ENCODE data around the gene REEP3.

Gene REEP3

DNA sequence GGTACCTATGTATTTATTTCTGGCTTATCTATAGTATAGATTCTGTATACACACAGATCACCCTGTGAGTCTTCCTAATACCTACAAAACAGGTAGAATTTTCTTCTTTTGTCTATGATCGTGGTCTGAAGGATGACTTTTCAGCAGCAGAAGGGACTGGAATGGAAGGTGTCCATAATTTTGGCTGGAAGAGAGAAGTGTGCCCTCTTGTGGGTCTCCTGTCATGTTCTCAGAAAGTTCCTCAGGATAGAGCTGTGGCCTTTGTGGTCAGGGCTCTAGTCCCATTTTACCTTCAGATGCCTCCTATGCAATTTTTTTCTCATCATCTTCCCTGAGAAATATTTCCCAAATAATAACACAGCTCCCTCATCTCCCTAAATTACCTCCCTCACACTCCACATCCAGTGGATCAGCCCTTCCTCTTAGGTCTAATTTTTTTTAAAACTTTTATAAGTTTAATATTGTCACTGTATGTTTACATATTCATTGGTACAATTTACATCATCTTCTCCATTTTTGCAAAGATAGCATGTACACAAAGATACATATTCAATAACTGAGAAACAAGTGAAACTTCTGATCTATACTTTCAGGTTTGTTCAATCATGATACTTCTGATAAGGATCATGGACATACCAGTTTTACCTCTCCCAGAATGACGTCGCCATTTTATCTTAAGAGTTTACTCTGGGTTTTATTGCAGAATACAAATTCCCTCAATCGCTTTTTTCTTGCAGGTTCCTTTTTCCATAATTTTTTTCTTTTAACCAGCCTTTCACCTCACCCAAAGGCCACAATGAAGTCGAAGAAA lies 112.7 kb downstream of the REEP3 start:
- TF ChIP-seq, protein P1, sequence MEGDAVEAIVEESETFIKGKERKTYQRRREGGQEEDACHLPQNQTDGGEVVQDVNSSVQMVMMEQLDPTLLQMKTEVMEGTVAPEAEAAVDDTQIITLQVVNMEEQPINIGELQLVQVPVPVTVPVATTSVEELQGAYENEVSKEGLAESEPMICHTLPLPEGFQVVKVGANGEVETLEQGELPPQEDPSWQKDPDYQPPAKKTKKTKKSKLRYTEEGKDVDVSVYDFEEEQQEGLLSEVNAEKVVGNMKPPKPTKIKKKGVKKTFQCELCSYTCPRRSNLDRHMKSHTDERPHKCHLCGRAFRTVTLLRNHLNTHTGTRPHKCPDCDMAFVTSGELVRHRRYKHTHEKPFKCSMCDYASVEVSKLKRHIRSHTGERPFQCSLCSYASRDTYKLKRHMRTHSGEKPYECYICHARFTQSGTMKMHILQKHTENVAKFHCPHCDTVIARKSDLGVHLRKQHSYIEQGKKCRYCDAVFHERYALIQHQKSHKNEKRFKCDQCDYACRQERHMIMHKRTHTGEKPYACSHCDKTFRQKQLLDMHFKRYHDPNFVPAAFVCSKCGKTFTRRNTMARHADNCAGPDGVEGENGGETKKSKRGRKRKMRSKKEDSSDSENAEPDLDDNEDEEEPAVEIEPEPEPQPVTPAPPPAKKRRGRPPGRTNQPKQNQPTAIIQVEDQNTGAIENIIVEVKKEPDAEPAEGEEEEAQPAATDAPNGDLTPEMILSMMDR (conservative IDR thresholded peaks at IDR 0.05; ENCODE audit: control insufficient read depth, insufficient read depth, low read depth, low read length): peak; percentile 51
- DNase-seq (ENCODE audit: low read depth): peak; percentile 65
- no peak overlapping the region for H3K4me3 ChIP-seq (ENCODE audit: control insufficient read depth, low read depth, low read length)

DNA sequence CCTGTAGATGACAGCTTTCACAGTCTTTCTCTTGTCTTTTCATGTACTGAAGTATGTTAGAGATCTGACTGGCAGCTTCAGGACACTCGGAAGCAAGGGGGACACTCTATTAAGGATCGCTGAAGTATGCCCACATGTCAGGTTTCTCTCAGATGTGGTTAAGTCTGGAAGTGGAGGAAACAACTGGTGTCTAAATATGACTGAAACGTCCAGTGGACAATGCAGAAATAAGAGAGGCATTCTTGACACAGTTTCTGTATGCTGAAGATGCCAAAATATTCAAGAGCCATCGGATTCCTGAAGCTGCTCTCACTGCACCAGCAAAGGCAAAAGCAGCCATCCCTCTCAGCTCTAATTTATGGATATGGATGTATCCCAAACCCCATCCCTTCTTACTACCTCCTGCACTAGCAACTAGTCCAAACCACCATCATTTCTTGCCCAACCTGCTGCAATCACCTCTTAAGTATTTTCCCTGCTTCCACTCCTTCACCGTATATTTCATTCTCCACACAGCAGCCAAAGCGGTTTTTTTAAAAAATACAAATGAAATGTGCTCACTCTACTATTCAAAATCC lies 113.4 kb downstream of the REEP3 start:
- DNase-seq (ENCODE audit: low read depth): no peak
- no peak overlapping the region for H3K4me3 ChIP-seq (ENCODE audit: control insufficient read depth, low read depth, low read length)
- TF ChIP-seq, protein P1 (conservative IDR thresholded peaks at IDR 0.05; ENCODE audit: control insufficient read depth, insufficient read depth, low read depth, low read length): no peak

DNA sequence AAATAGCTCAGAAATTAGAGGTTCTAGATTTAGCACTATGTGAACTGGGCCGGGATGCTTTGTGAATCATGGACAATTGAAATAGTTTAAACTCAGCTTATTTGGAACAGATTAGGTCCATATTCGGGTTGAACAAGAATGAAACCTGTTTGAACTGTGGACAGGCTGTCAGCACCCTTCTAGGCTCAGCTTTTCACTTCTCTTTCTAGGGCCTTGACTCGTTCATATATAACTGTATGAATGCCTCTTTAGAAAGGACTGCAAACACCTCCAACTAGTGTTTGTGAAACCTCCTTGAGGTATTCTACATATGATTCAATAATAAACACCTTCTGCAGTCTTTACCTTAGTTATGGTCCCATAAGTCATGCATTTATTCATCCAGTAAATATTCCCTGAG lies 115.6 kb downstream of the REEP3 start:
- H3K4me3 ChIP-seq (ENCODE audit: control insufficient read depth, low read depth, low read length): no peak overlapping the region
- TF ChIP-seq, protein P1 (conservative IDR thresholded peaks at IDR 0.05; ENCODE audit: control insufficient read depth, insufficient read depth, low read depth, low read length): no peak
- no peak for DNase-seq (ENCODE audit: low read depth)

DNA sequence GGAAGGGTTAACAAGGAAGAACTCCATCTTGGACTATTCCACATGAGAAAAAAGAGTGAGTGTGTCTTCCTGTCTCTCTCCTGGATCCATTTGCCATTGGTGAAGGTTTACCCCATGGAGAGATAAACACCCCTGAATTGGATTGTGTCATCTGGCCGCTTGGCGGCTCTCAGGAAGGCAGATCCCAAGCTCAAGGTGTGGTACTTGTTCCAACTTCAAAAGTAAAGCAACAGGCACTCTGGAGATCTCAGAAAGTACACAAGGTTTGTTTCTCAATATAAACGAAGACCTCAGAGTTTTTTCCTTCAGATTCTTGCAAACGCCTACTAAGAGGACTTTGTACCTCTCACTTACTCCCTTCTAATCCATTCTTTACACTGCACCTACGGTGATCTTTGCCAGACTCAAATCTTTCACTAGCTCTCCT lies 116.7 kb downstream of the REEP3 start:
- TF ChIP-seq, protein P1 (conservative IDR thresholded peaks at IDR 0.05; ENCODE audit: control insufficient read depth, insufficient read depth, low read depth, low read length): no peak
- DNase-seq (ENCODE audit: low read depth): no peak
- no peak overlapping the region for H3K4me3 ChIP-seq (ENCODE audit: control insufficient read depth, low read depth, low read length)

DNA sequence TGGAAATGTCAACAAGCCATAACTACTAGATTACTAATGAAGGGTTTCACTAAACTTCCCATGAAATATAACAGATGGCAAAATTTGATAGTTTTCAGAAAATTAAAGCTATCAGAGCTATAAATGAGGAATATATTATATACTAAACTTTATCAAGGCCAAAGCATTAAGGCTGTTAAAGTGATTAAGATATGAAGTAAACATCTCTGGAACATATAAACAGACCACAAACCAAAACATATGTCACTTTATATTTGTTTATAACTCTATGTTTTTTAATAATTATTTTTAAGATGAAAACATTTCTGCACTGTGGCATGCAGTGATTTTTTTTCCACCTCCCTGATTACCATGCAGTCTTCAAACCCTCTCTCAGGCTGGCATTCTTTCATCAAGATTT lies 120.2 kb downstream of the REEP3 start:
- DNase-seq (ENCODE audit: low read depth): no peak
- H3K4me3 ChIP-seq (ENCODE audit: control insufficient read depth, low read depth, low read length): no peak overlapping the region
- TF ChIP-seq, protein P1 (conservative IDR thresholded peaks at IDR 0.05; ENCODE audit: control insufficient read depth, insufficient read depth, low read depth, low read length): no peak

DNA sequence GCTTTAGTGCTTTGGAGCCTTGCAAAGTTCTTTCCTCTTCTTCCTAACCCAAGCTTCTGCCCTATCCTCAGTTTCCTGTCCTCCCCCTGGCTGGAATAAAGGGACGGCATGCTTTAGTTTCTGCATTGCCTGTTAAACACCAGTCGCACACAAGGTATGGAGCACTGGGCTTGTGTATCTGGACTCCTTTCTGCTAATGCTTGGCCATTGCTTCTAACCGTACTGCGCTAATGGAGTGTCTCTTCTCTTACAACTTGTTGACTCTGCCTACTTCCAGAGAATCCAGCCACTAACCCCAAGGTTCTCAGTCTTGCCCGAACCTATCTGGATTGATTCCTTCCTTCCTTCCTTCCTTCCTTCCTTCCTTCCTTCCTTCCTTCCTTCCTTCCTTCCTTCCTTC lies 120.6 kb downstream of the REEP3 start:
- TF ChIP-seq, protein P1 (conservative IDR thresholded peaks at IDR 0.05; ENCODE audit: control insufficient read depth, insufficient read depth, low read depth, low read length): no peak
- no peak overlapping the region for H3K4me3 ChIP-seq (ENCODE audit: control insufficient read depth, low read depth, low read length)
- no peak for DNase-seq (ENCODE audit: low read depth)
